HEK293 (cell line): Measurements from ENCODE around the gene PTGES2.

Experiments
- CTCF ChIA-PET: fragments of 350-600 bp; formaldehyde crosslinking; extraction: SDS; loops from one replicate; lab custom pipeline; 2021; ENCODE audit warnings: antibody characterized with exemption; lab: Yijun Ruan, JAX
- POLR2A ChIA-PET: fragments of 300-600 bp; formaldehyde crosslinking; extraction: SDS; loops from one replicate; lab custom pipeline; 2020; ENCODE audit warnings: antibody characterized with exemption, inconsistent platforms; lab: Yijun Ruan, JAX
- H3K27ac ChIP-seq: fragments of 200-500 bp; sonication (Bioruptor generic); 2 replicates; pipeline ENCODE4 v1.5.1; 2014; ENCODE audit warnings: low read depth, low read length, control low read depth, inconsistent platforms; ENCODE audit errors: extremely low read depth
- H3K36me3 ChIP-seq, 2 experiments: fragments of 200-500 bp in 1 of 2; sonication (Bioruptor generic) in 1 of 2; 1 replicate in 1 of 2; 2 replicates in 1 of 2; pipeline ENCODE4 v1.5.1; 2014 to 2017; ENCODE audit warnings: inconsistent platforms in 2 of 2, low read length in 2 of 2; ENCODE audit not compliant: control insufficient read depth in 2 of 2, insufficient read depth in 1 of 2
- H3K4me1 ChIP-seq: fragments of 200-500 bp; sonication (Bioruptor generic); 2 replicates; pipeline ENCODE4 v1.5.1; 2014; ENCODE audit warnings: mild to moderate bottlenecking, low read length, inconsistent platforms; ENCODE audit not compliant: control insufficient read depth, insufficient read depth
- H3K4me3 ChIP-seq: 2 replicates; pipeline ENCODE4 v1.5.1; 2011; ENCODE audit warnings: low read depth, mild to moderate bottlenecking, control low read depth, low read length, moderate library complexity
- H3K9me3 ChIP-seq: fragments of 200-500 bp; sonication (Bioruptor generic); 2 replicates; pipeline ENCODE4 v1.5.1; 2014; ENCODE audit warnings: low read depth, low read length, inconsistent platforms; ENCODE audit not compliant: control insufficient read depth, insufficient read depth
- EGR2 ChIP-seq: fragments of 450-650 bp; formaldehyde crosslinking; IDR thresholded peaks from 2 replicates; pipeline ENCODE4 v1.5.1; 2016; ENCODE audit warnings: low read depth, missing biosample characterization, missing genetic modification characterization
- KLF7 ChIP-seq: fragments of 450-650 bp; formaldehyde crosslinking; IDR thresholded peaks from 2 replicates; pipeline ENCODE4 v1.5.1; 2016; ENCODE audit warnings: missing biosample characterization, missing genetic modification characterization, borderline replicate concordance
- KLF8 ChIP-seq: fragments of 450-650 bp; formaldehyde crosslinking; IDR thresholded peaks from 2 replicates; pipeline ENCODE4 v1.5.1; 2016; ENCODE audit warnings: missing biosample characterization, missing genetic modification characterization
- SCRT2 ChIP-seq: fragments of 450-650 bp; formaldehyde crosslinking; IDR thresholded peaks from 2 replicates; pipeline ENCODE4 v1.5.1; 2016; ENCODE audit warnings: missing biosample characterization, missing genetic modification characterization
- SP3 ChIP-seq: fragments of 450-650 bp; formaldehyde crosslinking; IDR thresholded peaks from 2 replicates; pipeline ENCODE4 v1.5.1; 2016; ENCODE audit warnings: missing biosample characterization, missing genetic modification characterization
- SP7 ChIP-seq: fragments of 450-650 bp; formaldehyde crosslinking; IDR thresholded peaks from 2 replicates; pipeline ENCODE4 v1.5.1; 2016; ENCODE audit warnings: missing biosample characterization, missing genetic modification characterization
- TCF7L2 ChIP-seq: IDR thresholded peaks from 2 replicates; pipeline ENCODE4 v1.6.1; 2011; ENCODE audit warnings: low read depth, mild to moderate bottlenecking, inconsistent platforms, low read length, moderate library complexity, borderline replicate concordance
- TRIM28 ChIP-seq: IDR thresholded peaks from 2 replicates; pipeline ENCODE4 v1.6.1; 2011; ENCODE audit warnings: low read length, control low read depth, borderline replicate concordance
- ZFP41 ChIP-seq: fragments of 450-650 bp; formaldehyde crosslinking; IDR thresholded peaks from 2 replicates; pipeline ENCODE4 v1.5.1; 2016; ENCODE audit warnings: missing biosample characterization, missing genetic modification characterization, borderline replicate concordance
- ZNF184 ChIP-seq: fragments of 450-650 bp; IDR thresholded peaks from 2 replicates; pipeline ENCODE4 v1.5.1; 2018; ENCODE audit warnings: missing biosample characterization, mild to moderate bottlenecking, missing genetic modification characterization
- ZNF2 ChIP-seq: fragments of 450-650 bp; formaldehyde crosslinking; IDR thresholded peaks from 2 replicates; pipeline ENCODE4 v1.5.1; 2016; ENCODE audit warnings: missing biosample characterization, missing genetic modification characterization
- ZNF324 ChIP-seq: fragments of 450-650 bp; formaldehyde crosslinking; IDR thresholded peaks from 2 replicates; pipeline ENCODE4 v1.5.1; 2016; ENCODE audit warnings: missing biosample characterization, missing genetic modification characterization
- ZNF366 ChIP-seq: fragments of 450-650 bp; formaldehyde crosslinking; conservative IDR thresholded peaks from 2 replicates; pipeline ENCODE4 v1.5.1; 2016; ENCODE audit warnings: missing biosample characterization, missing genetic modification characterization
- ZNF37A ChIP-seq: fragments of 450-650 bp; IDR thresholded peaks from 2 replicates; pipeline ENCODE4 v1.5.1; 2018; ENCODE audit warnings: missing biosample characterization, missing genetic modification characterization
- ZNF514 ChIP-seq: fragments of 450-650 bp; formaldehyde crosslinking; IDR thresholded peaks from 2 replicates; pipeline ENCODE4 v1.5.1; 2016; ENCODE audit warnings: missing biosample characterization, missing genetic modification characterization
- ZNF600 ChIP-seq: fragments of 450-650 bp; formaldehyde crosslinking; IDR thresholded peaks from 2 replicates; pipeline ENCODE4 v1.5.1; 2016; ENCODE audit warnings: missing biosample characterization, missing genetic modification characterization
- ZNF610 ChIP-seq: fragments of 450-650 bp; formaldehyde crosslinking; IDR thresholded peaks from 2 replicates; pipeline ENCODE4 v1.5.1; 2016; ENCODE audit warnings: missing biosample characterization, missing genetic modification characterization, borderline replicate concordance
- ZNF624 ChIP-seq: fragments of 450-650 bp; formaldehyde crosslinking; IDR thresholded peaks from 2 replicates; pipeline ENCODE4 v1.5.1; 2017; ENCODE audit warnings: missing biosample characterization, missing genetic modification characterization
- ZNF658 ChIP-seq: fragments of 450-650 bp; formaldehyde crosslinking; IDR thresholded peaks from 2 replicates; pipeline ENCODE4; 2016; ENCODE audit warnings: missing biosample characterization, missing genetic modification characterization
- ZNF76 ChIP-seq: fragments of 450-650 bp; formaldehyde crosslinking; IDR thresholded peaks from 2 replicates; pipeline ENCODE4; 2016; ENCODE audit warnings: low read depth, missing biosample characterization, missing genetic modification characterization, borderline replicate concordance
- ZNF777 ChIP-seq: fragments of 450-650 bp; formaldehyde crosslinking; IDR thresholded peaks from 2 replicates; pipeline ENCODE4 v1.5.1; 2017; ENCODE audit warnings: missing biosample characterization, missing genetic modification characterization, borderline replicate concordance
- ZNF792 ChIP-seq: fragments of 450-650 bp; formaldehyde crosslinking; IDR thresholded peaks from 2 replicates; pipeline ENCODE4 v1.5.1; 2016; ENCODE audit warnings: missing biosample characterization, missing genetic modification characterization
- ZXDB ChIP-seq: fragments of 450-650 bp; formaldehyde crosslinking; IDR thresholded peaks from 2 replicates; pipeline ENCODE4 v1.5.1; 2016; ENCODE audit warnings: missing biosample characterization, missing genetic modification characterization
- TF ChIP-seq, protein P1 (sequence below): fragments of 450-650 bp; formaldehyde crosslinking; IDR thresholded peaks from 2 replicates; pipeline ENCODE4 v1.5.1; 2016; ENCODE audit warnings: missing biosample characterization, missing genetic modification characterization
- TF ChIP-seq, protein P2 (sequence below): fragments of 450-650 bp; formaldehyde crosslinking; IDR thresholded peaks from 2 replicates; pipeline ENCODE4 v1.5.1; 2016; ENCODE audit warnings: missing biosample characterization, missing genetic modification characterization
- TF ChIP-seq, protein P3 (sequence below): fragments of 450-650 bp; formaldehyde crosslinking; IDR thresholded peaks from 2 replicates; pipeline ENCODE4 v1.5.1; 2017; ENCODE audit warnings: missing biosample characterization, missing genetic modification characterization
- TF ChIP-seq, protein P4 (sequence below): fragments of 450-650 bp; formaldehyde crosslinking; IDR thresholded peaks from 2 replicates; pipeline ENCODE4 v1.5.1; 2016; ENCODE audit warnings: missing biosample characterization, missing genetic modification characterization, borderline replicate concordance
- TF ChIP-seq, protein P5 (sequence below): fragments of 450-650 bp; formaldehyde crosslinking; IDR thresholded peaks from 2 replicates; pipeline ENCODE4 v1.5.1; 2016; ENCODE audit warnings: missing biosample characterization, missing genetic modification characterization
- TF ChIP-seq, protein P6 (sequence below): fragments of 450-650 bp; formaldehyde crosslinking; IDR thresholded peaks from 2 replicates; pipeline ENCODE4 v1.5.1; 2017; ENCODE audit warnings: missing biosample characterization, missing genetic modification characterization

The PTGES2 gene

DNA sequence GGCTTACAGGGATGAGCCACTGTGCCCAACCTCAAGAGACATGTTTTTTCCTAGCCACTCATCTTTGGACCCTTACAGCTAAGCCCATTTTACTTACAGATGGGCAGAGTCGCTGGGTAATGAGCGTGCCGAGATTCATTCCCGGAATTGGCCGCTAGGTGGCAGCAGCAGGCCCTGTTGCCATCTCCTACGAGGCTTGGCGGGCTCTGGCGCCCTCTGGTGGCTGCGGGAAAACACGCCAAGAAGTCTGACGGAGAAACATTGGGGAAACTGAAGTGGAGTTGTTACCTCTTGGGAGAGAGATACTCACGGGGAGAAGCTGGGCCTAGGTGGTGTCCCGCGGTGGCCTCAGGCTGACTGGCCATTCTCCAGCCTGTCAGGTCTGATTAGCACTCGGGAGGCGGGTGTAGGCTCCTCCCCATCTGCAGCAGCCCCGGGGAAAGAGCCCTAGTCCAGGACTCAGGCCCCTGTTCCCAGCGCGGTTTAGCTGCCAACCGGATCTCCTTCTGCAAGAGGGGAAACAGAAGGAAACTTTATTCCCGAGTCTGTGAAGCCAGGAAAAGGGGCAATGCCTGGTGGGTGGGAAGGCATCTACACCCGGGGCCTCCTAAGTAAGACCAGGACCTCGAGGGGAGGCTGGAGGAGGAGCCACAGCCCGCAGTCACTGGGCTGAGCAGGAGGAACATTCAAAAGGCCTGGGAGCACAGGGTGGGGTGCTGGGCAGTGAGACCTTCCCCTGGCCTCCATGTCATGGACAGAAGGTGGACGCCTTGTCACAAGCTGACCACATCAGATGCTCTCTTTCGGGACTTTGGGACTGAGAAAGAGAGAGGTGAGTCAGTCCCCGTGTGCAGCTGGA lies 9.7 kb downstream of the PTGES2 start:
- Histone ChIP-seq H3K36me3 (peaks cover 0 to 48% of the 10 kb centered on the region in 2 experiments; a peak in 1 of 3 replicates), H3K4me3 (no peak overlapping the region)
- POLR2A ChIA-PET, result interaction anchor here (1.8 kb wide), 1 partner anchor 10 kb away, joined by 13 read pairs; the partner anchor contains the start of gene PTGES2
- TF ChIP-seq ZNF76 (tag by site-specific recombination), result no peak
- 0 out of 2 replicates have a peak, but pooled peaks have one; percentile 16 for TF ChIP-seq SP3
- TF ChIP-seq KLF8 (tag by site-specific recombination), result 0 out of 2 replicates have a peak, but pooled peaks have one; percentile 36
- TF ChIP-seq ZNF514 (tag by site-specific recombination), result no peak
- TF ChIP-seq TCF7L2, result no peak
- TF ChIP-seq SP7 (tag by site-specific recombination), result peak; percentile 48; the same call in 1 of the 2 replicates
- no peak for TF ChIP-seq ZNF777 (tag by site-specific recombination)
- TF ChIP-seq ZNF792 (tag by site-specific recombination), result no peak
- TF ChIP-seq ZFP41, result no peak
- peak; percentile 22; the same call in 1 of the 2 replicates for TF ChIP-seq TRIM28
- TF ChIP-seq, protein P1, sequence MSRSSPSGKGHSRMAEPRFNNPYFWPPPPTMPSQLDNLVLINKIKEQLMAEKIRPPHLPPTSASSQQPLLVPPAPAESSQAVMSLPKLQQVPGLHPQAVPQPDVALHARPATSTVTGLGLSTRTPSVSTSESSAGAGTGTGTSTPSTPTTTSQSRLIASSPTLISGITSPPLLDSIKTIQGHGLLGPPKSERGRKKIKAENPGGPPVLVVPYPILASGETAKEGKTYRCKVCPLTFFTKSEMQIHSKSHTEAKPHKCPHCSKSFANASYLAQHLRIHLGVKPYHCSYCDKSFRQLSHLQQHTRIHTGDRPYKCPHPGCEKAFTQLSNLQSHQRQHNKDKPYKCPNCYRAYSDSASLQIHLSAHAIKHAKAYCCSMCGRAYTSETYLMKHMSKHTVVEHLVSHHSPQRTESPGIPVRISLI (tag by site-specific recombination), result no peak
- peak; percentile 86 for TF ChIP-seq SCRT2 (tag by site-specific recombination)
- no peak for TF ChIP-seq ZNF610 (tag by site-specific recombination)
- TF ChIP-seq, protein P2, sequence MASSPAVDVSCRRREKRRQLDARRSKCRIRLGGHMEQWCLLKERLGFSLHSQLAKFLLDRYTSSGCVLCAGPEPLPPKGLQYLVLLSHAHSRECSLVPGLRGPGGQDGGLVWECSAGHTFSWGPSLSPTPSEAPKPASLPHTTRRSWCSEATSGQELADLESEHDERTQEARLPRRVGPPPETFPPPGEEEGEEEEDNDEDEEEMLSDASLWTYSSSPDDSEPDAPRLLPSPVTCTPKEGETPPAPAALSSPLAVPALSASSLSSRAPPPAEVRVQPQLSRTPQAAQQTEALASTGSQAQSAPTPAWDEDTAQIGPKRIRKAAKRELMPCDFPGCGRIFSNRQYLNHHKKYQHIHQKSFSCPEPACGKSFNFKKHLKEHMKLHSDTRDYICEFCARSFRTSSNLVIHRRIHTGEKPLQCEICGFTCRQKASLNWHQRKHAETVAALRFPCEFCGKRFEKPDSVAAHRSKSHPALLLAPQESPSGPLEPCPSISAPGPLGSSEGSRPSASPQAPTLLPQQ (tag by site-specific recombination), result no peak
- no peak for TF ChIP-seq ZNF366 (tag by site-specific recombination)
- peak; percentile 62; the same call in 1 of the 2 replicates for TF ChIP-seq ZNF324 (tag by site-specific recombination)
- TF ChIP-seq ZNF600 (tag by site-specific recombination), result no peak
- TF ChIP-seq, protein P3, sequence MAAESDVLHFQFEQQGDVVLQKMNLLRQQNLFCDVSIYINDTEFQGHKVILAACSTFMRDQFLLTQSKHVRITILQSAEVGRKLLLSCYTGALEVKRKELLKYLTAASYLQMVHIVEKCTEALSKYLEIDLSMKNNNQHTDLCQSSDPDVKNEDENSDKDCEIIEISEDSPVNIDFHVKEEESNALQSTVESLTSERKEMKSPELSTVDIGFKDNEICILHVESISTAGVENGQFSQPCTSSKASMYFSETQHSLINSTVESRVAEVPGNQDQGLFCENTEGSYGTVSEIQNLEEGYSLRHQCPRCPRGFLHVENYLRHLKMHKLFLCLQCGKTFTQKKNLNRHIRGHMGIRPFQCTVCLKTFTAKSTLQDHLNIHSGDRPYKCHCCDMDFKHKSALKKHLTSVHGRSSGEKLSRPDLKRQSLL (tag by site-specific recombination), result no peak
- no peak for TF ChIP-seq ZNF658 (tag by site-specific recombination)
- no peak for TF ChIP-seq ZNF37A (tag by site-specific recombination)
- TF ChIP-seq, protein P4, sequence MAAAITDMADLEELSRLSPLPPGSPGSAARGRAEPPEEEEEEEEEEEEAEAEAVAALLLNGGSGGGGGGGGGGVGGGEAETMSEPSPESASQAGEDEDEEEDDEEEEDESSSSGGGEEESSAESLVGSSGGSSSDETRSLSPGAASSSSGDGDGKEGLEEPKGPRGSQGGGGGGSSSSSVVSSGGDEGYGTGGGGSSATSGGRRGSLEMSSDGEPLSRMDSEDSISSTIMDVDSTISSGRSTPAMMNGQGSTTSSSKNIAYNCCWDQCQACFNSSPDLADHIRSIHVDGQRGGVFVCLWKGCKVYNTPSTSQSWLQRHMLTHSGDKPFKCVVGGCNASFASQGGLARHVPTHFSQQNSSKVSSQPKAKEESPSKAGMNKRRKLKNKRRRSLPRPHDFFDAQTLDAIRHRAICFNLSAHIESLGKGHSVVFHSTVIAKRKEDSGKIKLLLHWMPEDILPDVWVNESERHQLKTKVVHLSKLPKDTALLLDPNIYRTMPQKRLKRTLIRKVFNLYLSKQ (tag by site-specific recombination), result no peak
- TF ChIP-seq ZNF184 (tag by site-specific recombination), result no peak
- TF ChIP-seq ZNF624, result no peak
- TF ChIP-seq, protein P5, sequence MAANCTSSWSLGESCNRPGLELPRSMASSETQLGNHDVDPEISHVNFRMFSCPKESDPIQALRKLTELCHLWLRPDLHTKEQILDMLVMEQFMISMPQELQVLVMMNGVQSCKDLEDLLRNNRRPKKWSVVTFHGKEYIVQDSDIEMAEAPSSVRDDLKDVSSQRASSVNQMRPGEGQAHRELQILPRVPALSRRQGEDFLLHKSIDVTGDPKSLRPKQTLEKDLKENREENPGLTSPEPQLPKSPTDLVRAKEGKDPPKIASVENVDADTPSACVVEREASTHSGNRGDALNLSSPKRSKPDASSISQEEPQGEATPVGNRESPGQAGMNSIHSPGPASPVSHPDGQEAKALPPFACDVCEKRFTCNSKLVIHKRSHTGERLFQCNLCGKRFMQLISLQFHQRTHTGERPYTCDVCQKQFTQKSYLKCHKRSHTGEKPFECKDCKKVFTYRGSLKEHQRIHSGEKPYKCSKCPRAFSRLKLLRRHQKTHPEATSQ (tag by site-specific recombination), result no peak
- TF ChIP-seq, protein P6, sequence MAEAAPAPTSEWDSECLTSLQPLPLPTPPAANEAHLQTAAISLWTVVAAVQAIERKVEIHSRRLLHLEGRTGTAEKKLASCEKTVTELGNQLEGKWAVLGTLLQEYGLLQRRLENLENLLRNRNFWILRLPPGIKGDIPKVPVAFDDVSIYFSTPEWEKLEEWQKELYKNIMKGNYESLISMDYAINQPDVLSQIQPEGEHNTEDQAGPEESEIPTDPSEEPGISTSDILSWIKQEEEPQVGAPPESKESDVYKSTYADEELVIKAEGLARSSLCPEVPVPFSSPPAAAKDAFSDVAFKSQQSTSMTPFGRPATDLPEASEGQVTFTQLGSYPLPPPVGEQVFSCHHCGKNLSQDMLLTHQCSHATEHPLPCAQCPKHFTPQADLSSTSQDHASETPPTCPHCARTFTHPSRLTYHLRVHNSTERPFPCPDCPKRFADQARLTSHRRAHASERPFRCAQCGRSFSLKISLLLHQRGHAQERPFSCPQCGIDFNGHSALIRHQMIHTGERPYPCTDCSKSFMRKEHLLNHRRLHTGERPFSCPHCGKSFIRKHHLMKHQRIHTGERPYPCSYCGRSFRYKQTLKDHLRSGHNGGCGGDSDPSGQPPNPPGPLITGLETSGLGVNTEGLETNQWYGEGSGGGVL (tag by site-specific recombination), result no peak
- peak; percentile 29; the same call in 1 of the 2 replicates for TF ChIP-seq ZXDB (tag by site-specific recombination)
- TF ChIP-seq KLF7 (tag by site-specific recombination), result no peak
- TF ChIP-seq ZNF2 (tag by site-specific recombination), result peak; percentile 66; the same call in 1 of the 2 replicates
- no peak for TF ChIP-seq EGR2 (tag by site-specific recombination)

More for the DNA sequence above, 9.7 kb downstream of the PTGES2 start:
- CTCF ChIA-PET, result interaction anchor here (0.5 to 5.2 kb wide), 69 partner anchors 8 to 797 kb away, joined by 3 to 88 read pairs (median 5); partner anchors contain the start of genes NAIF1, PIP5KL1, SLC25A25 and ST6GALNAC4
- H3K9me3 ChIP-seq, result no peaks in the 10 kb centered on the region
- no peak overlapping the region for H3K27ac ChIP-seq
- H3K4me1 ChIP-seq, result no peaks in the 10 kb centered on the region
